ENCODE results near the gene PPP6R1. TPM values are rescaled to one million over a fixed set of nuclear protein-coding genes. Genes with fewer than 3 reads are reported as not detected.

The PPP6R1 gene
- total and polyA plus RNA-seq, 2 of the 13 experiments (the other 11 are each of a cell fraction or from before 2014, with no cell fraction given) = 25.8 to 54.0 TPM

GRCh38 chr19:55258828-55259539 is at the start of gene PPP6R1 (continued):
- TF ChIP-seq CTCF (CRISPR knock-in tag; IDR thresholded peaks at IDR 0.05) (0 out of 2 replicates have a peak, but pooled peaks have one; percentile 8), ZNF281 (CRISPR knock-in tag; IDR thresholded peaks at IDR 0.05; ENCODE audit: borderline replicate concordance) (peak; percentile 34; the same call in 1 of the 2 replicates), ZNF256 (CRISPR knock-in tag; conservative IDR thresholded peaks at IDR 0.05) (0 out of 2 replicates have a peak, but pooled peaks have one; percentile 39), ZNF34 (CRISPR knock-in tag; IDR thresholded peaks at IDR 0.05; ENCODE audit: borderline replicate concordance) (no peak), ZMAT5 (CRISPR knock-in tag; IDR thresholded peaks at IDR 0.05; ENCODE audit: borderline replicate concordance, low read depth) (no peak), ZNF331 (CRISPR knock-in tag; IDR thresholded peaks at IDR 0.05) (peak; percentile 95), RFX5 (IDR thresholded peaks at IDR 0.05; ENCODE audit: low read depth, low read length) (peak; percentile 64), PTBP1 (IDR thresholded peaks at IDR 0.05; ENCODE audit: low read depth, low read length, poor library complexity, severe bottlenecking) (peak; percentile 19), ZNF564 (CRISPR knock-in tag; IDR thresholded peaks at IDR 0.05) (no peak), RBFOX2 (IDR thresholded peaks at IDR 0.05; ENCODE audit: low read depth, low read length) (peak; percentile 95), TAF1 (CRISPR knock-in tag; IDR thresholded peaks at IDR 0.05) (peak; percentile 90), ZNF552 (CRISPR knock-in tag; IDR thresholded peaks at IDR 0.05; ENCODE audit: borderline replicate concordance) (peak; percentile 40; the same call in 1 of the 2 replicates), HNRNPH1 (optimal IDR thresholded peaks at IDR 0.05; ENCODE audit: low read depth, low read length) (no peak), ZNF607 (CRISPR knock-in tag; IDR thresholded peaks at IDR 0.05; ENCODE audit: borderline replicate concordance) (peak; percentile 55), HHEX (CRISPR knock-in tag; IDR thresholded peaks at IDR 0.05) (0 out of 2 replicates have a peak, but pooled peaks have one; percentile 11), DNMT1 (CRISPR knock-in tag; IDR thresholded peaks at IDR 0.05) (no peak), CENPX (CRISPR knock-in tag; IDR thresholded peaks at IDR 0.05) (no peak), MBD4 (IDR thresholded peaks at IDR 0.05; ENCODE audit: borderline replicate concordance, low read length) (no peak), SPEN (CRISPR knock-in tag; IDR thresholded peaks at IDR 0.05; ENCODE audit: low read depth) (peak; percentile 85), ZNF451 (CRISPR knock-in tag; IDR thresholded peaks at IDR 0.05) (no peak), BCL3 (CRISPR knock-in tag; IDR thresholded peaks at IDR 0.05) (no peak; the same call in 1 of the 2 replicates), AGO1 (IDR thresholded peaks at IDR 0.05; ENCODE audit: low read depth, low read length, poor library complexity, severe bottlenecking) (peak; percentile 27), ELF4 (CRISPR knock-in tag; IDR thresholded peaks at IDR 0.05; ENCODE audit: borderline replicate concordance) (no peak), KDM5B (CRISPR knock-in tag; IDR thresholded peaks at IDR 0.05; ENCODE audit: borderline replicate concordance) (peak; percentile 32; the same call in 1 of the 2 replicates)
